ENCODE data around the gene PARP8. TPM values are rescaled to one million over a fixed set of nuclear protein-coding genes. Genes with fewer than 3 reads are reported as not detected.

Gene PARP8
- total RNA-seq, 2 experiments from 2014 or later: 36.8 to 39.2 TPM

- Histone ChIP-seq H4K20me1 (ENCODE audit: insufficient read depth, low read length) (no peaks in the 10 kb centered on the region), H3K79me2 (ENCODE audit: insufficient read depth, low read depth, low read length) (no peaks in the 10 kb centered on the region), H3K27ac (ENCODE audit: low read depth, low read length, poor library complexity, severe bottlenecking) (no peak overlapping the region), H2AFZ (ENCODE audit: low read length) (no peak overlapping the region), H3K4me1 (ENCODE audit: insufficient read depth, low read length, poor library complexity, severe bottlenecking) (no peaks in the 10 kb centered on the region), H3K9me3 (ENCODE audit: low read length) (no peaks in the 10 kb centered on the region), H3K36me3 (ENCODE audit: insufficient read depth, low read length) (no peaks in the 10 kb centered on the region), H3K4me2 (ENCODE audit: low read length) (no peak overlapping the region), H3K4me3 (ENCODE audit: low read depth, low read length, poor library complexity, severe bottlenecking) (no peak overlapping the region), H3K9me2 (ENCODE audit: insufficient read depth, low read length) (no peaks in the 10 kb centered on the region)
- TF ChIP-seq EZH2phosphoT487 (IDR thresholded peaks at IDR 0.05; ENCODE audit: borderline replicate concordance, low read depth, low read length) (no peak), CTCF (conservative IDR thresholded peaks at IDR 0.05; ENCODE audit: low read length) (no peak)
- ChIA-PET CTCF (ENCODE audit: unreplicated experiment) (no interaction called here), POLR2A (interaction anchor here (0.8 kb wide), 1 partner anchor 12 kb away, joined by 3 read pairs; no protein-coding TSS in a partner anchor)
- intact Hi-C loops (cut with micrococcal nuclease; ENCODE audit: unreplicated experiment): no loop called here
- no peak for DNase-seq (ENCODE audit: low spot score)
- no TSS peak for BruUV-seq (replicated peaks)
Measured at GRCh38 chr5:50886657-50887345, 220.4 kb downstream of the PARP8 start.

DNA sequence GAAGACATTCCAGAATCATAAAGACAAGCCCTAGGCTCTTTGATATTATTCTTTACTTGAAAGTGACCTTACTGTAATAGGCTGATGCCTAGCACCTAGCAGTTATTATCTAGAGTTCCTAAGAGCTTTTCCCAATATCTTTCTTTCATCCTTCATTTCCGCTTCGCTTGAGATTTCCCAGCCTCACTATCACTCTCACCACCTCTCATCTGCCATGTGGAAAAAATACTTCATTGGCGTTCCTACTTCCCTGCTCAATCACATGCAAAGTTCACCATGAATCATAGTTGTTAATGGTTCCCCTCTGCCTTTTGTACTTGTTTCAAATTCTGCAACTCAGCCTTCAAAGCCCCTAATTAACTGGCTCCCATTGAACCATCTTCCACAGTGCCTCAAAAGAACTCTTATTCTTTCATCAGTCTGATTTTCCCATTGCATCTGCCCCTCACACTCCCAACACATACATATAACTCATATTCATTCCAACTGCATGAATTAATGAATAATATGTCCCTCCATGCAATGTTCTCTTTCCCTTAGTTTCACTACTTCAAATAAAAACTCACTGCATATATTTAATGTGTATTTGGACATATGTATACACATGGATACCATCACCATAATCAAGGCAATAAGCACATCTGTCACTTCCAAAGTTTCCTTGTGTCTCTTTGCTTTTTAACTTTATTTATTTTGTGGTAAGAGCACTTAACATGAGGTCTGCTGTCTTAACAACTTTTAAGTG is 221.6 kb downstream of the PARP8 start:
- no TSS peak for BruUV-seq (replicated peaks)
- Histone ChIP-seq H3K36me3 (ENCODE audit: insufficient read depth, low read length) (no peaks in the 10 kb centered on the region), H3K27ac (ENCODE audit: low read depth, low read length, poor library complexity, severe bottlenecking) (no peak overlapping the region), H3K79me2 (ENCODE audit: insufficient read depth, low read depth, low read length) (no peaks in the 10 kb centered on the region), H3K9me3 (ENCODE audit: low read length) (no peaks in the 10 kb centered on the region), H3K9me2 (ENCODE audit: insufficient read depth, low read length) (no peaks in the 10 kb centered on the region), H3K4me3 (ENCODE audit: low read depth, low read length, poor library complexity, severe bottlenecking) (no peak overlapping the region), H3K4me1 (ENCODE audit: insufficient read depth, low read length, poor library complexity, severe bottlenecking) (no peaks in the 10 kb centered on the region), H2AFZ (ENCODE audit: low read length) (no peak overlapping the region), H3K4me2 (ENCODE audit: low read length) (no peak overlapping the region), H4K20me1 (ENCODE audit: insufficient read depth, low read length) (no peaks in the 10 kb centered on the region)
- TF ChIP-seq CTCF (conservative IDR thresholded peaks at IDR 0.05; ENCODE audit: low read length): no peak
- TF ChIP-seq EZH2phosphoT487 (IDR thresholded peaks at IDR 0.05; ENCODE audit: borderline replicate concordance, low read depth, low read length): no peak
- CTCF ChIA-PET (ENCODE audit: unreplicated experiment): no interaction called here
- intact Hi-C loops (cut with micrococcal nuclease; ENCODE audit: unreplicated experiment): no loop called here
- POLR2A ChIA-PET: interaction anchor here (0.8 kb wide), 1 partner anchor 11 kb away, joined by 3 read pairs; no protein-coding TSS in a partner anchor
- DNase-seq (ENCODE audit: low spot score): no peak

DNA sequence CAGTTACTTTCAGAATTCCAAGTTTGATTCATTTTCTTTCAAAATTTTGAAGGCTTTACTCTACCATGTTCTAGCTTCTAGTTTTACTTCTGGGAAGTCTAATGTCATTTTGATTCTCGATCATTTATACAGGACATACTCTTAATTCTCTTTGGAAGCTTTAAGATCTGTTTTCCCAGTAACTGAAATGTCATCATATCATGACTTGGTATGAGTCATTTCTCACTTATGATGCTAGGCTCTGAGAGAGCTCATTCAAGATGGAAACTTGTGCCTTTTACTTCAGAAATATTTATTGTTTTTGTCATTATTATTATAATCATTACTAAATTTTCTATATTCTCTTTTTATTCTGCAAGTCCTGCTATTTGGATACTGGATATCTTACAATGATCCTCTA is 222.3 kb downstream of the PARP8 start:
- Histone ChIP-seq H3K4me1 (ENCODE audit: insufficient read depth, low read length, poor library complexity, severe bottlenecking) (no peaks in the 10 kb centered on the region), H3K4me3 (ENCODE audit: low read depth, low read length, poor library complexity, severe bottlenecking) (no peak overlapping the region), H3K36me3 (ENCODE audit: insufficient read depth, low read length) (no peaks in the 10 kb centered on the region), H3K4me2 (ENCODE audit: low read length) (no peak overlapping the region), H4K20me1 (ENCODE audit: insufficient read depth, low read length) (no peaks in the 10 kb centered on the region), H2AFZ (ENCODE audit: low read length) (no peak overlapping the region), H3K27ac (ENCODE audit: low read depth, low read length, poor library complexity, severe bottlenecking) (no peak overlapping the region), H3K9me2 (ENCODE audit: insufficient read depth, low read length) (no peaks in the 10 kb centered on the region), H3K79me2 (ENCODE audit: insufficient read depth, low read depth, low read length) (no peaks in the 10 kb centered on the region), H3K9me3 (ENCODE audit: low read length) (no peaks in the 10 kb centered on the region)
- DNase-seq (ENCODE audit: low spot score): no peak
- no TSS peak for BruUV-seq (replicated peaks)
- CTCF ChIA-PET (ENCODE audit: unreplicated experiment): no interaction called here
- POLR2A ChIA-PET: interaction anchor here (0.6 kb wide), 1 partner anchor 316 kb away, joined by 3 read pairs; no protein-coding TSS in a partner anchor
- intact Hi-C loops (cut with micrococcal nuclease; ENCODE audit: unreplicated experiment): no loop called here
- TF ChIP-seq CTCF (conservative IDR thresholded peaks at IDR 0.05; ENCODE audit: low read length) (no peak), EZH2phosphoT487 (IDR thresholded peaks at IDR 0.05; ENCODE audit: borderline replicate concordance, low read depth, low read length) (no peak)

All from OCI-LY7 (cell line).